ENCODE results near the gene TSGA10IP. TPM values are rescaled to one million over a fixed set of nuclear protein-coding genes. Genes with fewer than 3 reads are reported as not detected.

Gene TSGA10IP
- total and polyA plus RNA-seq, 10 donors = 0.06 to 0.24 (median 0.19) TPM; not detected in 6

- H3K27me3 ChIP-seq (replicated peaks in 1 of 7) = no peaks in the 10 kb centered on the region
- H3K9me3 ChIP-seq = no peaks in the 10 kb centered on the region
- DNase-seq = no peak
- no peak overlapping the region for H3K4me3 ChIP-seq
- peaks cover 19 to 65% (median 42%) of the 10 kb centered on the region in 6 donors for H3K4me1 ChIP-seq
- peaks cover 7 to 75% (median 68%) of the 10 kb centered on the region in 6 donors for H3K36me3 ChIP-seq
- 95 to 97% (median 96%) methylated on average over 22 to 36 of the region's 36 CpGs for WGBS, 5 donors
- TF ChIP-seq POLR2AphosphoS5 (IDR thresholded peaks at IDR 0.05) (peak in 1 of 3 donors; percentile 47), POLR2A (IDR thresholded peaks at IDR 0.05) (no peak)
- no peak overlapping the region for H3K27ac ChIP-seq
- intact Hi-C loops (cut with DNase I; ENCODE audit: low total_unique reads) = no loop called here
Observed at GRCh38 chr11:65965986-65966762, 20.9 kb downstream of the TSGA10IP start.

- H3K36me3 ChIP-seq = peaks cover 7 to 85% (median 68%) of the 10 kb centered on the region in 6 donors
- H3K27ac ChIP-seq = peak overlapping the region in 1 of 8 donors; percentile 88
- intact Hi-C loops (cut with DNase I; ENCODE audit: low total_unique reads) = no loop called here
- TF ChIP-seq POLR2AphosphoS5 (IDR thresholded peaks at IDR 0.05) (peak in 1 of 3 donors; percentile 45), POLR2A (IDR thresholded peaks at IDR 0.05) (no peak)
- no peak overlapping the region for H3K4me3 ChIP-seq
- DNase-seq = no peak
- H3K9me3 ChIP-seq = no peaks in the 10 kb centered on the region
- H3K27me3 ChIP-seq (replicated peaks in 1 of 7) = no peaks in the 10 kb centered on the region
- H3K4me1 ChIP-seq = peaks cover 16 to 59% (median 37%) of the 10 kb centered on the region in 6 donors
- 94 to 97% (median 96%) methylated on average over 22 to 30 of the region's 30 CpGs for WGBS, 5 donors
Observed at GRCh38 chr11:65967329-65967934, 22.2 kb downstream of the TSGA10IP start.

- Histone ChIP-seq H3K27me3 (replicated peaks in 1 of 7) (no peaks in the 10 kb centered on the region), H3K27ac (peak overlapping the region in 7 of 8 donors; percentile 22 to 88 (median 84)), H3K4me1 (peaks cover 2 to 45% (median 23%) of the 10 kb centered on the region in 6 donors), H3K4me3 (no peak overlapping the region), H3K36me3 (peaks cover 7 to 91% (median 73%) of the 10 kb centered on the region in 6 donors), H3K9me3 (no peaks in the 10 kb centered on the region)
- no peak for TF ChIP-seq POLR2A (IDR thresholded peaks at IDR 0.05)
- peak in 1 of 3 donors; percentile 50 for TF ChIP-seq POLR2AphosphoS5 (IDR thresholded peaks at IDR 0.05)
- intact Hi-C loops (cut with DNase I; ENCODE audit: low total_unique reads) = no loop called here
- 77 to 93% (median 80%) methylated on average over 15 of the region's 15 CpGs for WGBS, 5 donors
- no peak for DNase-seq
Observed at GRCh38 chr11:65968600-65969482, 23.6 kb downstream of the TSGA10IP start.

GRCh38 chr11:65972116-65972515 lies 26.8 kb downstream of the TSGA10IP start:
- no peak for DNase-seq
- Histone ChIP-seq H3K36me3 (peaks cover 0 to 86% (median 56%) of the 10 kb centered on the region in 6 donors), H3K27me3 (replicated peaks in 1 of 7) (no peaks in the 10 kb centered on the region), H3K27ac (no peak overlapping the region), H3K9me3 (no peaks in the 10 kb centered on the region), H3K4me3 (no peak overlapping the region), H3K4me1 (peaks cover 0 to 30% (median 12%) of the 10 kb centered on the region in 6 donors)
- intact Hi-C loops (cut with DNase I; ENCODE audit: low total_unique reads) = no loop called here
- TF ChIP-seq CTCF (IDR thresholded peaks at IDR 0.05 in 8 of 11, conservative IDR thresholded peaks at IDR 0.05 in 3 of 11) (no peak), POLR2AphosphoS5 (IDR thresholded peaks at IDR 0.05) (no peak), POLR2A (IDR thresholded peaks at IDR 0.05) (no peak)
- 95 to 98% (median 96%) methylated on average over 8 of the region's 8 CpGs for WGBS, 5 donors

- Histone ChIP-seq H3K4me3 (no peak overlapping the region), H3K36me3 (peaks cover 0 to 86% (median 56%) of the 10 kb centered on the region in 6 donors), H3K27ac (no peak overlapping the region), H3K4me1 (peaks cover 0 to 20% (median 9%) of the 10 kb centered on the region in 6 donors), H3K27me3 (replicated peaks in 1 of 7) (no peaks in the 10 kb centered on the region), H3K9me3 (no peaks in the 10 kb centered on the region)
- intact Hi-C loops (cut with DNase I; ENCODE audit: low total_unique reads) = no loop called here
- TF ChIP-seq POLR2AphosphoS5 (IDR thresholded peaks at IDR 0.05) (peak; percentile 27 to 64 (median 45)), POLR2A (IDR thresholded peaks at IDR 0.05) (no peak), CTCF (IDR thresholded peaks at IDR 0.05 in 8 of 11, conservative IDR thresholded peaks at IDR 0.05 in 3 of 11) (no peak)
- DNase-seq = no peak
- 92 to 97% (median 97%) methylated on average over 13 of the region's 13 CpGs for WGBS, 5 donors
Observed at GRCh38 chr11:65973439-65974110, 28.3 kb downstream of the TSGA10IP start.
